ENCODE data around the gene GRWD1. TPM values are rescaled to one million over a fixed set of nuclear protein-coding genes. Genes with fewer than 3 reads are reported as not detected.

GRWD1 gene
- total and polyA plus RNA-seq, 2 of the 8 experiments (the other 6 are each of a cell fraction or from before 2014, with no cell fraction given) = 36.9 to 61.9 TPM

- Histone ChIP-seq H3K9me3 (ENCODE audit: insufficient read depth in 2 of 2, low read depth in 1 of 2, low read length in 1 of 2) (no peaks in the 10 kb centered on the region; a peak in 1 of 4 replicates), H3K56ac (replicated peaks; ENCODE audit: insufficient read length, low read depth, low read length) (no peak overlapping the region), H3K23me2 (ENCODE audit: low read depth, low read length) (no peaks in the 10 kb centered on the region; the same call in 1 of the 2 replicates), H2BK20ac (ENCODE audit: low read length) (no peak overlapping the region), H3K27ac (ENCODE audit: low read depth, low read length) (peak overlapping the region; percentile 54; the same call in 1 of the 2 replicates), H3K27me3 (replicated peaks in 1 of 4; ENCODE audit: control insufficient read depth in 3 of 4, extremely low read depth in 1 of 4, insufficient read depth in 3 of 4, low read length in 3 of 4) (no peaks in the 10 kb centered on the region; a peak in 1 of 7 replicates), H3K4ac (replicated peaks; ENCODE audit: insufficient read length, low read depth, low read length) (no peak overlapping the region), H3K79me2 (ENCODE audit: control insufficient read depth in 1 of 2, insufficient read depth in 2 of 2, low read length in 2 of 2) (no peaks in the 10 kb centered on the region), H3K4me2 (ENCODE audit: insufficient read depth in 1 of 2, low read depth in 2 of 2, low read length in 2 of 2) (peak overlapping the region in 1 of 2 experiments; percentile 41; a peak in 2 of 4 replicates), H3K18ac (ENCODE audit: extremely low read depth, low read length) (peak overlapping the region; percentile 42; the same call in 1 of the 2 replicates), H3K4me3 (ENCODE audit: extremely low read depth in 1 of 4, insufficient read depth in 2 of 4, low read depth in 3 of 4, low read length in 4 of 4) (no peak overlapping the region), H3K9ac (replicated peaks in 1 of 4; ENCODE audit: extremely low read depth in 1 of 4, low read depth in 3 of 4, low read length in 3 of 4) (no peak overlapping the region), H3K14ac (ENCODE audit: insufficient read length) (no peak overlapping the region), H4K91ac (replicated peaks; ENCODE audit: insufficient read length, low read length) (no peak overlapping the region), H4K5ac (ENCODE audit: insufficient read length, low read depth, low read length) (peak overlapping the region; percentile 70), H4K8ac (ENCODE audit: extremely low read depth, insufficient read depth, low read length) (peak overlapping the region; percentile 88), H3K23ac (ENCODE audit: insufficient read length) (no peak overlapping the region), H4K20me1 (replicated peaks in 1 of 2; ENCODE audit: control insufficient read depth in 1 of 2, insufficient read depth in 2 of 2, low read length in 2 of 2) (peaks cover 0 to 1% of the 10 kb centered on the region in 2 experiments), H2BK15ac (ENCODE audit: low read length) (no peak overlapping the region), H3K79me1 (ENCODE audit: low read depth, low read length) (peaks cover 3% of the 10 kb centered on the region; the same call in 1 of the 2 replicates), H2BK12ac (ENCODE audit: low read depth, low read length) (no peak overlapping the region; the same call in 1 of the 2 replicates), H3K36me3 (ENCODE audit: control insufficient read depth in 2 of 4, insufficient read depth in 4 of 4, low read length in 3 of 4) (no peaks in the 10 kb centered on the region), H2BK120ac (replicated peaks; ENCODE audit: low read depth, low read length) (no peak overlapping the region), H2BK5ac (ENCODE audit: low read depth, low read length) (0 out of 2 replicates have a peak overlapping the region, but pooled peaks have one; percentile 15), H3K4me1 (replicated peaks in 1 of 4; ENCODE audit: control insufficient read depth in 3 of 4, insufficient read depth in 4 of 4, low read length in 3 of 4) (peaks cover 0 to 13% (median 5%) of the 10 kb centered on the region in 4 experiments; a peak in 5 of 7 replicates), H2AFZ (ENCODE audit: low read length) (no peak overlapping the region), H2AK5ac (ENCODE audit: low read depth, low read length) (no peak overlapping the region)
- FAIRE-seq (no peak), DNase-seq (ENCODE audit: low read depth in 1 of 2, low spot score in 2 of 2) (peak; percentile 49 to 86)
- TF ChIP-seq TCF12 (IDR thresholded peaks at IDR 0.05; ENCODE audit: low read depth, low read length) = 0 out of 2 replicates have a peak, but pooled peaks have one; percentile 34
- TF ChIP-seq SIX5 (IDR thresholded peaks at IDR 0.05; ENCODE audit: low read depth, low read length) = peak; percentile 98
- no peak for TF ChIP-seq TAF7 (optimal IDR thresholded peaks at IDR 0.05; ENCODE audit: borderline replicate concordance, low read depth, low read length)
- TF ChIP-seq CHD2 (IDR thresholded peaks at IDR 0.05; ENCODE audit: low read length) = peak; percentile 30; the same call in 1 of the 2 replicates
- no peak for TF ChIP-seq RXRA (IDR thresholded peaks at IDR 0.05; ENCODE audit: insufficient read depth, low read depth, low read length)
- TF ChIP-seq HDAC6 (IDR thresholded peaks at IDR 0.05; ENCODE audit: low read depth, low read length) = no peak
- TF ChIP-seq, protein P1, sequence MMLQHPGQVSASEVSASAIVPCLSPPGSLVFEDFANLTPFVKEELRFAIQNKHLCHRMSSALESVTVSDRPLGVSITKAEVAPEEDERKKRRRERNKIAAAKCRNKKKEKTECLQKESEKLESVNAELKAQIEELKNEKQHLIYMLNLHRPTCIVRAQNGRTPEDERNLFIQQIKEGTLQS (IDR thresholded peaks at IDR 0.05; ENCODE audit: insufficient read depth, low read depth, low read length) = peak; percentile 30; the same call in 1 of the 2 replicates
- TF ChIP-seq SP1 (IDR thresholded peaks at IDR 0.05; ENCODE audit: low read depth, low read length) = peak; percentile 57; the same call in 1 of the 2 replicates
- 78% methylated on average over 29 of the region's 31 CpGs; no CpG with 5 or more reads in 1 of the 2 experiments for WGBS, 2 experiments (ENCODE audit: extremely low coverage in 1 of 2, insufficient coverage in 1 of 2, insufficient read length in 1 of 2, insufficient replicate concordance in 2 of 2, low coverage in 1 of 2, low lambda C conversion rate in 2 of 2, missing lambda C conversion rate in 1 of 2)
- CTCF ChIA-PET (ENCODE audit: partially characterized antibody) = interaction anchor here (0.7 to 3.2 kb wide), 5 partner anchors 11 to 28 kb away, joined by 4 to 12 read pairs (median 6); partner anchors contain the start of gene KDELR1
- POLR2A ChIA-PET (ENCODE audit: partially characterized antibody) = interaction anchor here (1.0 to 2.3 kb wide), 4 partner anchors 13 to 18 kb away, joined by 3 to 11 read pairs (median 6); no protein-coding TSS in a partner anchor
Observed at GRCh38 chr19:48419158-48419920, 26.4 kb upstream of the GRWD1 start.
